Panc1 (cell line): ENCODE data around the gene KNDC1.

Experiments
- POLR2AphosphoS5 ChIP-seq: IDR thresholded peaks from 2 replicates; pipeline ENCODE4 v1.6.1; 2012; ENCODE audit warnings: mild to moderate bottlenecking, low read depth, low read length, moderate library complexity
- TF ChIP-seq, protein P1 (sequence below): fragments of 450-650 bp; IDR thresholded peaks from 2 replicates; pipeline ENCODE4 v1.5.1; 2017; ENCODE audit warnings: mild to moderate bottlenecking
- TF ChIP-seq, protein P2 (sequence below), 2 experiments: IDR thresholded peaks; 2 replicates each; pipeline ENCODE4 v1.6.1; 2011 to 2012; ENCODE audit warnings: low read depth in 2 of 2, control low read depth in 1 of 2, low read length in 1 of 2, mild to moderate bottlenecking in 1 of 2, moderate library complexity in 1 of 2; ENCODE audit not compliant: insufficient read depth in 1 of 2

DNA sequence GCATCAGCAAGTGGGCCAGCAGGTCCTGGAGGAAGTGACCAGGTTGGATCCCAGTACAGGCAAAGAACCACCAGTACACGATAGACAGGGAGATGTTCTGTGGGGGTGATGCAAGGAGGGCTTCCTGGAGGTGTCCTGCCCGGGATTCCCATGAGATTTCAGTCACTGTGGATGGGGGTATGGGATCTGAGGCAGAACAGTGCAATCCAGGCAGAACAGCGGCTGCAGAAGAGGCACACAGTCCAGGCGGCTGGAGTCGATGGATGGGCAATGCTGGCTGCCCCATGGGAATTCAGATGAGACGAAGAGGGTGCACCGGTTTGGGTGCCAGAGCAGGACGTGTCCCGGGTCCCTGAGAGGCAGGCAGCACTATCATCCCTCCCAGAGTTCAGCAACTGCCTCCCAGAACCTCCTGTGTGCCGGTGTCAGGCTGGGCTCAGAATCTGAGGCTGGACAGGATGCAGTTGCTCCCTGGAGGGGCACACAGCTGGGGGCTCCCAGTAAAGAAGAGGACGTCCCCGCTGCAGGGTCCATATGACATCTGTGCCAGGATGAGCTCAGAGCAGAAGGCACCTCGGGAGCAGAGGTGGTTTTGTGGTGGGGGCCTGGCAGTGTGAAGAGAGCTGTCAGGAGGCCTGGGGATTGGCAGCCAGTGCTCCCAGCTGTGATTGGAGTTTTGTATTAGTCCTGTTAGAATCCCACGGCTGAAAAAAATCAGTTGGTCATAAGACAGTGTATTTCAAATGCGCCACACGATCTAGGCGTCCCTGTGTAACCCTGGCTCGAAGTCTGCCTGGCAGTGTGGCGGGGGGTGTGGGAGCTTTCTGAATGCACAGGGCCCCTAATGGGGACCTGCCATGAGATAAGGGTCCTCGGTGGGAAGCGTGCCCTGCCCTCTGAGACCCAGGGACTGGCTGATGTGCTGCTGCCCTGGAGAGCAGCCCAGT, 3.2 kb downstream of the KNDC1 start:
- TF ChIP-seq, protein P1, sequence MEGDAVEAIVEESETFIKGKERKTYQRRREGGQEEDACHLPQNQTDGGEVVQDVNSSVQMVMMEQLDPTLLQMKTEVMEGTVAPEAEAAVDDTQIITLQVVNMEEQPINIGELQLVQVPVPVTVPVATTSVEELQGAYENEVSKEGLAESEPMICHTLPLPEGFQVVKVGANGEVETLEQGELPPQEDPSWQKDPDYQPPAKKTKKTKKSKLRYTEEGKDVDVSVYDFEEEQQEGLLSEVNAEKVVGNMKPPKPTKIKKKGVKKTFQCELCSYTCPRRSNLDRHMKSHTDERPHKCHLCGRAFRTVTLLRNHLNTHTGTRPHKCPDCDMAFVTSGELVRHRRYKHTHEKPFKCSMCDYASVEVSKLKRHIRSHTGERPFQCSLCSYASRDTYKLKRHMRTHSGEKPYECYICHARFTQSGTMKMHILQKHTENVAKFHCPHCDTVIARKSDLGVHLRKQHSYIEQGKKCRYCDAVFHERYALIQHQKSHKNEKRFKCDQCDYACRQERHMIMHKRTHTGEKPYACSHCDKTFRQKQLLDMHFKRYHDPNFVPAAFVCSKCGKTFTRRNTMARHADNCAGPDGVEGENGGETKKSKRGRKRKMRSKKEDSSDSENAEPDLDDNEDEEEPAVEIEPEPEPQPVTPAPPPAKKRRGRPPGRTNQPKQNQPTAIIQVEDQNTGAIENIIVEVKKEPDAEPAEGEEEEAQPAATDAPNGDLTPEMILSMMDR = no peak
- TF ChIP-seq POLR2AphosphoS5 = no peak
- TF ChIP-seq, protein P2, sequence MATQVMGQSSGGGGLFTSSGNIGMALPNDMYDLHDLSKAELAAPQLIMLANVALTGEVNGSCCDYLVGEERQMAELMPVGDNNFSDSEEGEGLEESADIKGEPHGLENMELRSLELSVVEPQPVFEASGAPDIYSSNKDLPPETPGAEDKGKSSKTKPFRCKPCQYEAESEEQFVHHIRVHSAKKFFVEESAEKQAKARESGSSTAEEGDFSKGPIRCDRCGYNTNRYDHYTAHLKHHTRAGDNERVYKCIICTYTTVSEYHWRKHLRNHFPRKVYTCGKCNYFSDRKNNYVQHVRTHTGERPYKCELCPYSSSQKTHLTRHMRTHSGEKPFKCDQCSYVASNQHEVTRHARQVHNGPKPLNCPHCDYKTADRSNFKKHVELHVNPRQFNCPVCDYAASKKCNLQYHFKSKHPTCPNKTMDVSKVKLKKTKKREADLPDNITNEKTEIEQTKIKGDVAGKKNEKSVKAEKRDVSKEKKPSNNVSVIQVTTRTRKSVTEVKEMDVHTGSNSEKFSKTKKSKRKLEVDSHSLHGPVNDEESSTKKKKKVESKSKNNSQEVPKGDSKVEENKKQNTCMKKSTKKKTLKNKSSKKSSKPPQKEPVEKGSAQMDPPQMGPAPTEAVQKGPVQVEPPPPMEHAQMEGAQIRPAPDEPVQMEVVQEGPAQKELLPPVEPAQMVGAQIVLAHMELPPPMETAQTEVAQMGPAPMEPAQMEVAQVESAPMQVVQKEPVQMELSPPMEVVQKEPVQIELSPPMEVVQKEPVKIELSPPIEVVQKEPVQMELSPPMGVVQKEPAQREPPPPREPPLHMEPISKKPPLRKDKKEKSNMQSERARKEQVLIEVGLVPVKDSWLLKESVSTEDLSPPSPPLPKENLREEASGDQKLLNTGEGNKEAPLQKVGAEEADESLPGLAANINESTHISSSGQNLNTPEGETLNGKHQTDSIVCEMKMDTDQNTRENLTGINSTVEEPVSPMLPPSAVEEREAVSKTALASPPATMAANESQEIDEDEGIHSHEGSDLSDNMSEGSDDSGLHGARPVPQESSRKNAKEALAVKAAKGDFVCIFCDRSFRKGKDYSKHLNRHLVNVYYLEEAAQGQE (IDR thresholded peaks at IDR 0.05; ENCODE audit: insufficient read depth in 1 of 2, low read depth in 2 of 2, low read length in 1 of 2) = no peak
